NCI-H1694 (cell line): ENCODE measurements around the gene DPYSL5.

Experiments used
- DNase-seq: peaks from one replicate; lab custom pipeline; 2025; lab: John Stamatoyannopoulos, UW

DPYSL5 gene

DNA sequence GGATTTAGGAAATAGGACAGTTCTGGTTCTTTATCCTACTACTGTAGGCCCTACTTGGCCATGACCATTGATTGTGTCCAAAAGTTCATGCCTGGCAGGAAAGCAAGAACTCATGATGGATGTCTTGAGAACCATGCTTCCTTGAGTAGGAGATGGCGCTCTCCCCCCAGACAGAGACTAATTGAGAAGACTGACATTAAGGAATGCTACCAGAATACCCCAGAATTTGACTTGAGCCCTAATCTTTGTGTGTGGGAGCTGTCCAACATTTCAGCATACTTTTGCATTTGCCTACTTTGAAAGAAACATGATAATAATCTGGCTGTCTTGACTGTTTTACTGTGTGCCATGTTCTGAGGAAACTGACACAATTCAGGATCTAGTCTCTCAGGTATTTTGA is 145.8 kb downstream of the DPYSL5 start:
- no peak for DNase-seq

DNA sequence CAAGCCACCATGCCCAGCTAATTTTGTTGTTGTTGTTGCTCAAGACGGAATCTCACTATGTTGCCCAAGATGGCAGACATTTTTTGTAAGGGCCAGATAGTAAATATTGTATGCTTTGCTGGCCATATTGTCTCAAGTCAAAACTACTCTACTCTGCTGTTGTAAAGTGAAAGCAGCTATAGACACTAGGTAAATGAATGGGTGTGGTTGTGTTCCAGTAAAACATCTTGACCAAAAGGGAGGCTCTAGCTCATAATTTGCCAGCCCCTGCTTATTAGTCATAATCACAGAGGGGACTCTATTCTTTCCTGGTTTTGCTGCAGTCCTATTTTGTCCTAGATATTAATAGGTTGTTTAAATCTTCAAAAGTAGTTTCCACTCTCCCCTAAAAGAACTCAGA is 147.1 kb downstream of the DPYSL5 start:
- no peak for DNase-seq

GRCh38 chr2:26997394-26997793 is 149.5 kb downstream of the DPYSL5 start:
- no peak for DNase-seq

- no peak for DNase-seq
Measured at GRCh38 chr2:26998323-26998722, 150.4 kb downstream of the DPYSL5 start.
